ENCODE data around the gene CHST9. TPM values are rescaled to one million over a fixed set of nuclear protein-coding genes. Genes with fewer than 3 reads are reported as not detected.
"Not testable (repeated sequence)": the region's sequence is repeated elsewhere in the genome, so short reads cannot be mapped to it uniquely, and the experiment has no call there.

CHST9 gene
- polyA plus RNA-seq, 1 donor = 0.10 TPM

- no peak for DNase-seq
These were observed 13.1 kb downstream of the CHST9 start for GRCh38 chr18:27171993-27172392.

DNA sequence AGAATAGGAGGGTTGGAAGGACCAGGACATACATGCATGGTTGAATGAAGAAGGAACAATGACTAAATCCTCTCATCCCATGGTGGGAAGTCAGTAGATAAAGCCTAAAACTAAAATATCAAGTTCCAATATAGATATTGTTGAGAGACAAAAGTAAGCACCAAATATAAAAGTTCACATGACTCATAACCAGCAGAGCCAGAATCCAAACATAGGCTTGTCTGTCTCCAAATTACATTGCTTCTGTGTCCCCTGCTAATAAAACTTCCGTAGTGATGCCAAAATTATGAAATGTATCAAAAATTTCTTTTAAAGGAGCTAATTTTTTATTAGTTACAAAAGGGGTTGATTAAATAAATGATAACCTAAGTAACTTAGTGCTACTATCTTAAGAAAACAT, 19.7 kb downstream of the CHST9 start:
- no peak for DNase-seq

DNA sequence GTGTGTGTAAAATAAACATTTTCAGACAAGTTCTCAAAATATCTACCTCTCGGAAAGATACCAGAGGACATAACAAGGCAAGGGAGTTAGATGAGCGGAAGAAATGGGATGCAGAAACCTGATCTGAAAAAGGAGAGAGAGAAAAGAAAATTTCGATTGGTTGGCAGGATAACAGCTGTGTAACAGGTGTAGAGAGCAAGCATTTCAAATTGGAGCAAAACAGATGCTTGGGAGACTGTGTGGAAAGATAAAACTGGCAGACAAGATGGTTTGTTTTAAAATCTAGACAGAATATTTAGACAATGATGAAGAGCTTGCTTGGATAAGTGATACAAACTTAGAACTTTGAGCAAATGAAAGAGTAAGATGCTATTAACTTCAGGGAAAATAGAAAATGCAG, 20.2 kb downstream of the CHST9 start:
- no peak for DNase-seq

- not testable (repeated sequence) for DNase-seq
These were observed 21.9 kb downstream of the CHST9 start for GRCh38 chr18:27163197-27163716.

GRCh38 chr18:27149240-27149639, 35.9 kb downstream of the CHST9 start:
- not testable (repeated sequence) for DNase-seq

DNA sequence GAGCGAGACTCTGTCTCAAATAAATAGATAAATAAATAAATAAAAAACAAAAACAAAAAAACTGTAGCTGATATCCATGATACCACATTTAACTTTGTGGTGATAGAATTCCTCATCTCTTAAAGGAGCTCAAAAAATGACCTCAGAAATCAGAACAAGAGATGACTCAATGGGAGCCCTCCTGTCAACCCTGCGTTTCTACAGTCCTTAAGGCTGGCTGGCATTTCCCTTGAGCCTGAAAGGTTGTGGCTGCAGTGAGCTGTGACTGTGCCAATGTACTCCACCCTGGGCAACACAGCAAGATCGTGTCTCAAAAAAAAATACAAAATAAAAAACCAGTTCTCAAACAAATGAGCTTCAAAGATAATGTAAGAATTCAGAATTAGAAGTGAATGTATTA, 40.4 kb downstream of the CHST9 start:
- no peak for DNase-seq

DNA sequence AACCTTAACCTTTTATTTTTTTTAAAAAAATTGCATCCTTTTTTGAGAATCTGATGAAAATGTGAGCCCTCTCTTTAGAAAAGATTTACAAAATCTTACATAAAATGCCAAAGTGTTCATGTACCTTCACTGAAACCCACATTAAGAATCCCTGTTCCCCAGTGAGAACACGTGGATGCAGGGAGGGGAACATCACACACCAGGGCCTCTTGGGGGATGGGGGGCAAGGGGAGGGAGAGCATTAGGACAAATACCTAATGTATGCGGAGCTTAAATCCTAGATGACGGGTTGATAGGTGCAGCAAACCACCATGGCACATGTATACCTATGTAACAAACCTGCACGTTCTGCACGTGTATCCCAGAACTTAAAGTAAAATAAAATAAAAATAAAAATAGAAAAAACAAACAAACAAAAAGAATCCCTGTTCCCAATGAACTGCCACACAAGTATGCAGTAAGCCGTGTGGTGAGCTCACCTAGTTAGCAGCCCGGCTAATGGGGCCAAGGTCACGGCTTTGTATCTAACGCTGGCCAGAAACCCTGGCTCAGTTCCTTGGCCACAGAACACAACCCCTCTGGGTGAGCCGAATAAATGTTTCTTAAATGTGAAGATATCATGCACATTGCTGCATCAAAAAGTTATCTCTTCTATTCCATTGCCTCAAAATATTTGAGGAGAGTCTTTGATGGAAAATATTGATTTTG, 41.4 kb downstream of the CHST9 start:
- DNase-seq = no peak

GRCh38 chr18:27142891-27143290, 42.2 kb downstream of the CHST9 start:
- no peak for DNase-seq

- DNase-seq = no peak
These were observed 43.2 kb downstream of the CHST9 start for GRCh38 chr18:27141876-27142275.

GRCh38 chr18:27138079-27138478, 47.0 kb downstream of the CHST9 start:
- no peak for DNase-seq

GRCh38 chr18:27136208-27136535, 48.9 kb downstream of the CHST9 start:
- no peak for DNase-seq

- no peak for DNase-seq
These were observed 49.5 kb downstream of the CHST9 start for GRCh38 chr18:27135504-27136207.

DNA sequence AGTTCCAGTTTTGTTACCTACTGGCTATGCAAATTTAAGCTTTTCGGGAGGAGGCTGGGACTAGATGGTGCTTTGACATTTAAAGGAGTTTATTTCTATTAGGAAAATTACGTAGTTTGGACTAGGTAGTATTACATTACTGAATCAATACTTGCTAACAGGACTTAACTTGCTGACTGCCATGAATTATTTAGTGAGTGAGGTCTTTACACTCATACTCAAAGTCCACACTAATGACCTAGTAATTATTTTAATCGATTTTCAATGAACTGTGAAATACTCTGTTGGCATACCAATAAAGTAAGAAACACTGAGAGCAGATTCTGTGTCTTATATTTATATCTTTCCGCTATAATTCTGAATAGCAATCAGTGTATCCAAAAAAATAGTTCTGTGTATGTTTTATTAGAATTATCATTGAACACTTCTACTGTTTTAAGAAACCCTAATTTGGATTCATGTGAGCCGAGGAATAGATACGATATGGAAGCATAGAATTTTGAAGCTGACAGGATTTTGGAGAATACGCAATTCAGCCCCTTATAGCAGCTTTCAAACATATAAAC, 55.0 kb downstream of the CHST9 start:
- DNase-seq = no peak

- no peak for DNase-seq
These were observed 60.9 kb downstream of the CHST9 start for GRCh38 chr18:27124196-27124595.

- DNase-seq = no peak
These were observed 64.0 kb downstream of the CHST9 start for GRCh38 chr18:27121108-27121507.

GRCh38 chr18:27120246-27120645, 64.9 kb downstream of the CHST9 start:
- no peak for DNase-seq

DNA sequence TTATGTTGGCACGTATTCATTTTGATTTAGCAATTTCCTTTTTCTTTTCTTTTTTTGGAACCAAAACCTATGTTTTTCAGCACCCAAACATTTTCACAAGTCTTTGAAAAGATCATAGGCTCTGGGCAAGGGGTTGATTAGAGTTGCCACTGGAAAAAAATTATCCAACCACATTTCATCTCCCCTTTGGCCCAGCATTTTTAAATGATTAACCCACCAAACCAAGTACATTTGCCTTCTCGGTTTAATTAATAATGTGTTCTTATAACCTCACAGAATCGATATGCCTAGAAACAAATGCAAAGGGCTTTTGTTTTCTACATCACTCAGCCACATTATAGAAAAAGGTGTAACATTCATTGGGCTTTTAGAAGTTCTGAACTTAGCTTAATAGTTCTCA, 66.1 kb downstream of the CHST9 start:
- DNase-seq = no peak

DNA sequence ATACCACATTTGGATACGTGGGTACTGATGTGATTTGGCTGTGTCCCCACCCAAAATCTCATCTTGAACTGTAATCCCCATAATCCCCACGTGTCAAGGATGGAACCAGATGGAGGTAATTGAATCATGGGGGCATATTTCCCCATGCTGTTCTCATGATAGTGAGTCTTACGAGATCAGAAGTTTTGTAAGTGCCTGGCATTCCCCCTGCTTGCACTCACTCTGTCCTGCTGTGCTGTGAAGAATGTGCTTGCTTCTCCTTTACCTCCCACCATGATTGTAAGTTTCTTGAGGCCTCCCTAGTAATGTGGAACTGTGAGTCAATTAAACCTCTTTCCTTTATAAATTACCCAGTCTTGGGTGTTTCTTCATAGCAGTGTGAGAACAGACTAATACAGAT, 70.3 kb downstream of the CHST9 start:
- DNase-seq = no peak

DNA sequence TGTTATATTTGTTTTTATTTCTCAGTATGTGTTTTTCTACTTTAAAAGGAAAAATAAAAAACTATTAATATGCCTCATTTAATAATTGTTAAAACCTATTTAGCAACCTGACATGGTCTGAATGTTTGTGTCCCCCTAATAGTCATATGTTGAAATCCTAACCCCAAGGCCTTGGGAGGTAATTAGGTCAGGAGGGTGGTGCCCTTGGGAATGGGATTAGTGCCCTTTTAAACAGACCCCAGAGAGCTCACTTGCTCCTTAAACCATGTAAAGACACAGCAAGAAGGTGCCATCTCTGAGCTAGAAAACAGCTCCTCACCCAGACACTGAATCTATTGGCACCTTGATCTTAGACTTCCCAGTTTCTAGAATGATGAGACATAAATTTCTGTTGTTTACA, 71.8 kb downstream of the CHST9 start:
- DNase-seq = no peak

DNA sequence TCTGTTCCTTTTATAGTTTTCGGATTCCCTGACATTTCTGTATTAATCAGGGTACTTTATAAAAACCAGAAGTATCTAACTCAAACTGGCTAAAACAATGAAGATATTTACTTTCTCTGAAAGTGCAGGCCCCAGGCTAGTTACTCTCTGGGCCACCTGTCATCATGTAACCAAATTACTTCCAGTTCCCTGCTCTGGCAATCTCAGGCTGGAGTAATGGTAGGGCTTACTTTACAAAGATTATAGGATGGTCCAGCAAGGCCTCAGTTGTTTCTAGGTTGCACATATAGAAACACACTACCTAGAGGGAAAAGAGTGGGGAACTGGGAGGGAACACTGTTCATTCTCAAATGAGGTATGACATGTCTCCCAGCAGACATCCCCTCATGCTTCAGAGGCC, 74.8 kb downstream of the CHST9 start:
- no peak for DNase-seq

- DNase-seq = no peak
These were observed 75.7 kb downstream of the CHST9 start for GRCh38 chr18:27109451-27109850.

DNA sequence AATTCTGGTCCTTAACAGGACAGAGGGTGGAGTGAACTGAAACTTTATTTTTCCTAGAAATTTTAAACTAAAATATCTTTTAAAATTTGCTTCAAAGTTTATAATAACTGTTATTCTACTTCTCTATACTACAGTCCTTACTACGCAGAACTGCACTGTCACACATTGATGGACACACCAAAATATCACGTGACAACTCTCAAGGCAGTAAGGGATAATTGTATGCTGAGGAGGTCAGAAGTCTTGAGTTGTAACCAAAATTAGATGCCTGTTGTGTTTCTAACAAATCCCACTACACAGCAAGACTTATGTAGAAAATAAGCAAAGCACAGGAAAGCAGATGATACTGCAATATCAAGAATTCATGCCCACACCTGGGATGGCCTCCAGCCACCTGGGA, 76.3 kb downstream of the CHST9 start:
- DNase-seq = no peak

- DNase-seq = no peak
These were observed 80.4 kb downstream of the CHST9 start for GRCh38 chr18:27104743-27105142.

DNA sequence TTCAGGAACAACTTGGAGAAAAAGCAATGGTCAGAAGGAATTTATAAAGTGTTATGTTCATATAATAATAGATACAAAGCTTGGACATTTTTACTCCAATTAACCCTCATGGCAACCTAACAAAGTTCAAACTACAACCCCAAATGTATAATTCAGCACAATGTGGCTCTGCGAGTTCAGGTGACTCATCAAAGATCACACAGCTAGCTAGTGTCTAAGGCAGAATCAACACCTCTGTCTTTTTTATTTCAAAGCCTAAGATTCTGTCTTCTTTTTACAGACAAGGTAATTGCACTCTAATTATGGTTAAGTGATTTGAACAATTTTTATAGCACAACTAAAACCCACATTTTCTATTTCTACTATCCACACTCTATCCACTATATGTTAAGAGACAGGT, 90.5 kb downstream of the CHST9 start:
- no peak for DNase-seq
